K562 (cell line): ENCODE measurements around the gene SLC39A7. TPM values are rescaled to one million over a fixed set of nuclear protein-coding genes. Genes with fewer than 3 reads are reported as not detected.

Experiments
- ATAC-seq: fragments of 200-7000 bp; cut with Tn5 transposase; 3 replicates; pipeline ENCODE4 v1.9.1; 2020; ENCODE audit warnings: moderate library complexity
- BruUV-seq: library from RNA; stranded (reverse); fragments of 400-500 nt; replicated peaks from 2 replicates; lab custom pipeline; 2021; lab: Mats Ljungman, UMichigan
- CTCF ChIA-PET: fragments of 300-600 bp; formaldehyde crosslinking; extraction: SDS; loops from one replicate; lab custom pipeline; 2021; ENCODE audit warnings: low intra/inter-chr PET ratio; lab: Yijun Ruan, JAX
- POLR2A ChIA-PET: fragments of 300-600, 350-650 bp; sonication (Branson Sonifier 250); formaldehyde crosslinking; extraction: SDS; loops from one replicate; lab custom pipeline; 2021; ENCODE audit warnings: antibody characterized with exemption, inconsistent platforms; lab: Yijun Ruan, JAX
- DNase-seq, 4 experiments: peaks; one replicate each; pipeline versions ENCODE4 v3.0.0 to v3.0.0-alpha.2; 2011 to 2018; ENCODE audit warnings: low spot score in 3 of 4, mixed read lengths in 3 of 4; ENCODE audit errors: extremely low read depth in 1 of 4
- FAIRE-seq: peaks from 2 replicates; lab custom pipeline; 2011; peaks lifted over from hg19 to GRCh38; lab: Jason Lieb, UNC
- H2AFZ ChIP-seq: 2 replicates; pipeline ENCODE4 v1.6.0; 2011; ENCODE audit warnings: low read depth, low read length, control low read depth, inconsistent platforms
- H3K27ac ChIP-seq: fragments of 200-600 bp; 3 replicates; pipeline ENCODE4 v1.8.0; 2011; ENCODE audit warnings: low read depth, mild to moderate bottlenecking, control low read depth, inconsistent platforms, low read length, moderate library complexity, mixed read lengths; ENCODE audit errors: extremely low read depth
- H3K27me3 ChIP-seq, 2 experiments: fragments of 300-600 bp in 1 of 2; 2 replicates in 1 of 2; 3 replicates in 1 of 2; pipeline versions ENCODE4 v1.6.0 to v1.8.0; 2011; ENCODE audit warnings: inconsistent platforms in 2 of 2, low read length in 2 of 2, mild to moderate bottlenecking in 1 of 2, mixed read lengths in 1 of 2, moderate library complexity in 1 of 2; ENCODE audit not compliant: control insufficient read depth in 2 of 2, insufficient read depth in 2 of 2
- H3K36me3 ChIP-seq: fragments of 300-600 bp; 3 replicates; pipeline ENCODE4 v1.8.0; 2011; ENCODE audit warnings: mild to moderate bottlenecking, low read length, inconsistent platforms; ENCODE audit not compliant: control insufficient read depth, insufficient read depth
- H3K4me1 ChIP-seq, 2 experiments: fragments of 200-600 bp in 1 of 2; replicated peaks in 1 of 2; 2 replicates in 1 of 2; 3 replicates in 1 of 2; pipeline versions ENCODE4 v1.5.1 to v1.8.0; 2011; ENCODE audit warnings: inconsistent platforms in 2 of 2, low read length in 2 of 2, mild to moderate bottlenecking in 1 of 2, mixed read lengths in 1 of 2, moderate library complexity in 1 of 2; ENCODE audit not compliant: control insufficient read depth in 2 of 2, insufficient read depth in 2 of 2
- H3K4me2 ChIP-seq: 2 replicates; pipeline ENCODE4 v1.6.1; 2011; ENCODE audit warnings: low read length, control low read depth, inconsistent platforms, mixed read lengths; ENCODE audit not compliant: insufficient read depth
- H3K4me3 ChIP-seq: fragments of 200-600 bp; sonication (generic), shearing (Covaris generic); 2 replicates; pipeline ENCODE4 v1.5.1; 2016; ENCODE audit warnings: control low read depth, inconsistent platforms
- H3K79me2 ChIP-seq: fragments of 200-600 bp; 3 replicates; pipeline ENCODE4 v1.8.0; 2011; ENCODE audit warnings: low read length, inconsistent platforms; ENCODE audit not compliant: control insufficient read depth, insufficient read depth
- H3K9ac ChIP-seq, 2 experiments: 2 replicates each; pipeline versions ENCODE4 v1.6.0 to v1.6.1; 2011; ENCODE audit warnings: low read depth in 2 of 2, low read length in 2 of 2, control low read depth in 1 of 2, inconsistent platforms in 1 of 2, mild to moderate bottlenecking in 1 of 2, mixed read lengths in 1 of 2; ENCODE audit not compliant: insufficient read depth in 1 of 2
- H3K9me1 ChIP-seq: one replicate; pipeline ENCODE4 v1.6.0; 2011; ENCODE audit warnings: inconsistent platforms, mild to moderate bottlenecking, low read length, moderate library complexity; ENCODE audit not compliant: control insufficient read depth, insufficient read depth
- H3K9me3 ChIP-seq: replicated peaks from 2 replicates; pipeline ENCODE4 v1.5.1; 2011; ENCODE audit warnings: low read depth, low read length, inconsistent platforms; ENCODE audit not compliant: control insufficient read depth, insufficient read depth
- H4K20me1 ChIP-seq: replicated peaks from 2 replicates; pipeline ENCODE4 v1.6.1; 2011; ENCODE audit warnings: low read length, inconsistent platforms, mixed read lengths; ENCODE audit not compliant: control insufficient read depth, insufficient read depth
- E2F5 ChIP-seq: sonication (generic); formaldehyde crosslinking; IDR thresholded peaks from 2 replicates; pipeline ENCODE4 v1.8.0; 2022; ENCODE audit warnings: mild to moderate bottlenecking, missing genetic modification reagents
- ELF4 ChIP-seq: fragments of 450-650 bp; formaldehyde crosslinking; IDR thresholded peaks from 2 replicates; pipeline ENCODE4 v1.4.0; 2022; ENCODE audit warnings: missing genetic modification characterization
- HDGF ChIP-seq: fragments of 450-650 bp; IDR thresholded peaks from 2 replicates; pipeline ENCODE4 v1.6.1; 2016
- MAFK ChIP-seq: IDR thresholded peaks from 2 replicates; pipeline ENCODE4 v1.6.1; 2011; ENCODE audit warnings: low read length, improper control_type of control experiment
- NCOA2 ChIP-seq, 2 experiments: fragments of 450-650 bp; IDR thresholded peaks; 2 replicates each; pipeline ENCODE4 v1.6.1; 2018; ENCODE audit warnings: mild to moderate bottlenecking in 2 of 2, moderate library complexity in 1 of 2; ENCODE audit not compliant: partially characterized antibody in 2 of 2
- PYGO2 ChIP-seq: fragments of 450-650 bp; IDR thresholded peaks from 2 replicates; pipeline ENCODE4 v1.6.1; 2016; ENCODE audit warnings: mild to moderate bottlenecking, missing genetic modification characterization, moderate library complexity, missing compliant biosample characterization
- RAD51 ChIP-seq: fragments of 450-650 bp; IDR thresholded peaks from 2 replicates; pipeline ENCODE4 v1.7.1; 2016; ENCODE audit warnings: low read depth, mild to moderate bottlenecking, borderline replicate concordance
- RFX7 ChIP-seq: fragments of 250-450 bp; sonication (Bioruptor Pico); IDR thresholded peaks from 2 replicates; pipeline ENCODE4 v1.5.1; 2021; ENCODE audit warnings: mild to moderate bottlenecking
- SAFB2 ChIP-seq: fragments of 200-400 bp; formaldehyde crosslinking; IDR thresholded peaks from 2 replicates; pipeline ENCODE4 v1.6.1; 2018; ENCODE audit warnings: borderline replicate concordance, low read length, low read depth, moderate library complexity; ENCODE audit not compliant: severe bottlenecking
- TFAP4 ChIP-seq: sonication (generic); formaldehyde crosslinking; IDR thresholded peaks from 2 replicates; pipeline ENCODE4 v1.8.0; 2022; ENCODE audit warnings: missing genetic modification reagents, mild to moderate bottlenecking, moderate library complexity, borderline replicate concordance
- XRCC4 ChIP-seq: IDR thresholded peaks from one replicate; pipeline ENCODE4 v1.6.1; 2011; ENCODE audit not compliant: insufficient read depth, insufficient read length; ENCODE audit errors: extremely low read depth
- ZEB2 ChIP-seq: fragments of 450-650 bp; IDR thresholded peaks from 2 replicates; pipeline ENCODE4 v1.6.1; 2016
- ZFPM2 ChIP-seq: fragments of 250-450 bp; sonication (Bioruptor Pico); IDR thresholded peaks from 2 replicates; pipeline ENCODE4 v1.5.1; 2022; ENCODE audit warnings: mild to moderate bottlenecking
- ZNF24 ChIP-seq: fragments of 450-650 bp; IDR thresholded peaks from 2 replicates; pipeline ENCODE4 v1.6.1; 2016
- ZNF655 ChIP-seq: fragments of 250-450 bp; sonication (Bioruptor Pico); IDR thresholded peaks from 2 replicates; pipeline ENCODE4 v1.5.0; 2021
- ZNF668 ChIP-seq: fragments of 250-450 bp; sonication (Bioruptor Pico); IDR thresholded peaks from 2 replicates; pipeline ENCODE4 v1.8.0; 2022; ENCODE audit warnings: mild to moderate bottlenecking, inconsistent platforms
- ZNF780A ChIP-seq: fragments of 250-450 bp; sonication (Bioruptor Pico); IDR thresholded peaks from 2 replicates; pipeline ENCODE4 v1.5.0; 2021; ENCODE audit warnings: mild to moderate bottlenecking
- ZSCAN32 ChIP-seq: fragments of 450-650 bp; formaldehyde crosslinking; IDR thresholded peaks from 2 replicates; pipeline ENCODE4 v1.4.0; 2020; ENCODE audit warnings: mild to moderate bottlenecking, moderate library complexity
- WGBS: fragments of 100-300 bp; shearing (Covaris generic); methylation state at CpG from one replicate; pipeline ENCODE4 v1.1.6; 2016; ENCODE audit warnings: low coverage, mixed read lengths; ENCODE audit not compliant: insufficient coverage; ENCODE audit errors: missing lambda C conversion rate; 5-methylcytosine and 5-hydroxymethylcytosine counted together
- in situ Hi-C: fragments of 300-500 bp; cut with MboI; formaldehyde crosslinking; loops from 4 replicates; pipeline ENCODE4 v1.15.0; 2018; ENCODE audit warnings: inconsistent platforms, mixed read lengths
- intact Hi-C: fragments of 100-400 bp; cut with micrococcal nuclease; formaldehyde crosslinking; loops from 2 replicates; pipeline ENCODE4 v1.14.2; 2022
- polyA plus RNA-seq, 8 experiments: library from polyadenylated mRNA; depleted of rRNA in 4 of 8; stranded (reverse) in 5 of 8; unstranded in 3 of 8; fragments of >200 nt; fragmentation: Nextera tagmentation in 2 of 8; fragmentation: Illumina TruSeq in 1 of 8; extraction: Ambion mirVana in 2 of 8; extraction: Trizol in 1 of 8; gene quantifications; 2 replicates each; pipeline versions ENCODE4 v1.2.1 to v1.2.3, GENCODE V29; 2011 to 2014; ENCODE audit warnings: inconsistent platforms in 1 of 8, missing spikeins in 1 of 8
- total RNA-seq, 7 experiments: library from RNA; depleted of rRNA in 6 of 7; stranded (reverse); fragments of >200 nt in 6 of 7; fragmentation: Illumina TruSeq in 2 of 7; extraction: Trizol in 2 of 7; gene quantifications; 2 replicates each; pipeline versions ENCODE4 v1.2.1 to v1.2.3, GENCODE V29; 2011 to 2021; ENCODE audit warnings: low replicate concordance in 1 of 7

The SLC39A7 gene
- total and polyA plus RNA-seq, 9 of the 15 experiments (the other 6 are each of a cell fraction or from before 2014, with no cell fraction given): 21.7 to 169 (median 121) TPM

- no peak for DNase-seq
- no peak overlapping the region for H3K4me3 ChIP-seq
- intact Hi-C loops: no loop called here
- no peak overlapping the region for H3K4me2 ChIP-seq
- FAIRE-seq: no peak
- no peaks in the 10 kb centered on the region for H3K79me2 ChIP-seq
- H3K27me3 ChIP-seq: peaks cover 42 to 43% of the 10 kb centered on the region in 2 experiments
- WGBS: 0% methylated on average over 3 of the region's 3 CpGs
- no peaks in the 10 kb centered on the region for H3K9me3 ChIP-seq
- in situ Hi-C loops: no loop called here
- TF ChIP-seq RAD51 (no peak), XRCC4 (no peak), ZSCAN32 (CRISPR knock-in tag) (no peak), ZNF668 (CRISPR knock-in tag) (no peak), ZNF780A (no peak), ELF4 (CRISPR knock-in tag) (no peak), ZEB2 (no peak), TFAP4 (no peak), ZNF655 (CRISPR knock-in tag) (no peak), RFX7 (no peak), MAFK (no peak), NCOA2 (IDR thresholded peaks at IDR 0.05; ENCODE audit: partially characterized antibody in 2 of 2) (no peak), HDGF (no peak), SAFB2 (no peak), ZNF24 (no peak), PYGO2 (no peak), E2F5 (CRISPR knock-in tag) (no peak), ZFPM2 (CRISPR knock-in tag) (no peak)
- no peak overlapping the region for H2AFZ ChIP-seq
- no peaks in the 10 kb centered on the region for H3K36me3 ChIP-seq
- no peaks in the 10 kb centered on the region for H3K4me1 ChIP-seq
- ChIA-PET POLR2A (interaction anchor here (0.7 kb wide), 1 partner anchor 30 kb away, joined by 3 read pairs; the partner anchor contains the start of genes RPS18 and VPS52), CTCF (no interaction called here)
- no peak for ATAC-seq
- H3K9me1 ChIP-seq: no peaks in the 10 kb centered on the region
- 0 out of 2 replicates have a peak, but pooled peaks cover 3% of the 10 kb centered on the region for H4K20me1 ChIP-seq
- H3K27ac ChIP-seq: no peak overlapping the region
- no TSS peak for BruUV-seq
- H3K9ac ChIP-seq: no peak overlapping the region
Measured at GRCh38 chr6:33241968-33242367, 41.3 kb downstream of the SLC39A7 start.
